ENCODE results near the gene RNASE7.
"Not testable (repeated sequence)": the region's sequence is repeated elsewhere in the genome, so short reads cannot be mapped to it uniquely, and the experiment has no call there.

GRCh38 chr14:21009721-21010120 lies 32.4 kb upstream of the RNASE7 start:
- TF ChIP-seq CTCF (conservative IDR thresholded peaks at IDR 0.05; ENCODE audit: low read length); EZH2phosphoT487 (IDR thresholded peaks at IDR 0.05; ENCODE audit: borderline replicate concordance, low read depth, low read length): not testable (repeated sequence)

Data from OCI-LY7 (cell line).